Liver (tissue), 3 donors: Measurements from ENCODE around the gene PPP1R9A.

Source experiments
- CTCF ChIP-seq: fragments of 150-350 bp; IDR thresholded peaks from 2 replicates; pipeline ENCODE4 v1.5.1; 2017; ENCODE audit warnings: improper control_type of control experiment, low read depth, low read length; ENCODE audit not compliant: missing input control
- GABPA ChIP-seq, 2 donors: IDR thresholded peaks in 1 of 2; conservative IDR thresholded peaks in 1 of 2; 2 replicates each; pipeline ENCODE4 v1.6.1; 2016; ENCODE audit warnings: antibody characterized with exemption in 2 of 2, mild to moderate bottlenecking in 1 of 2, moderate library complexity in 1 of 2
- NR2F2 ChIP-seq: IDR thresholded peaks from 2 replicates; pipeline ENCODE4 v1.6.1; 2016; ENCODE audit warnings: antibody characterized with exemption
- RAD21 ChIP-seq, 2 donors: IDR thresholded peaks; 2 replicates each; pipeline ENCODE4 v1.6.1; 2016; ENCODE audit warnings: antibody characterized with exemption in 2 of 2, mild to moderate bottlenecking in 2 of 2
- SP1 ChIP-seq: IDR thresholded peaks from 2 replicates; pipeline ENCODE4 v1.6.1; 2018; ENCODE audit warnings: antibody characterized with exemption, mild to moderate bottlenecking
- YY1 ChIP-seq: IDR thresholded peaks from 2 replicates; pipeline ENCODE4 v1.6.1; 2016; ENCODE audit warnings: antibody characterized with exemption, mild to moderate bottlenecking
- donor health status: healthy.
- donor health status: healthy.

DNA sequence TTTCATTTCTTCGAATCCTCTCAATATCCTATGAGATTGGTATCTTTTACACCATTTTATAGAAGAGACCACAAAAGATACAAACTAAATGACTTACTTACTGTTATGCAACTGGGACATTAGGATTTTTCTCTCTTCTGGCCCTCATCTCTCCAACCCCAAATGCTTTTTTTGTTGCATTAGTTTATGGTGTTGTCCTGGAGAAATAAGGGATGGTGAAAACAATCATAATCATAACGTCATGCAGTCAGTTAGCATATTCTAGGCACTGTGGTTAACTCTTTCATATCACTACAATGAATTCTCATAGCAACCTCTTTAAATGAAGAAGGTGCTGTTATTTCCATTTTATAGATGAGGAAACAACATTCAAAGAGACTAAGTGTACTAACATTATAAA, 312.3 kb downstream of the PPP1R9A start:
- TF ChIP-seq NR2F2 (no peak), GABPA (IDR thresholded peaks at IDR 0.05 in 1 of 2, conservative IDR thresholded peaks at IDR 0.05 in 1 of 2) (no peak), SP1 (no peak), CTCF (no peak), RAD21 (IDR thresholded peaks at IDR 0.05) (no peak), YY1 (no peak)
